Liver (tissue), 9 donors: ENCODE measurements around the gene TMEM178B. TPM values are rescaled to one million over a fixed set of nuclear protein-coding genes. Genes with fewer than 3 reads are reported as not detected.

Experiments
- DNase-seq: peaks from one replicate; pipeline ENCODE4 v3.0.0-alpha.2; 2017; ENCODE audit warnings: low spot score
- H3K27ac ChIP-seq, 2 donors: one replicate each; pipeline ENCODE4 v1.7.0; 2013; ENCODE audit warnings: inconsistent platforms in 2 of 2, low read length in 2 of 2, control low read depth in 1 of 2, low read depth in 1 of 2, mild to moderate bottlenecking in 1 of 2
- H3K27me3 ChIP-seq, 4 donors: one replicate each; pipeline versions ENCODE4 v1.6.1 to v1.7.0; 2013; ENCODE audit warnings: low read length in 3 of 4, inconsistent platforms in 1 of 4, mild to moderate bottlenecking in 1 of 4, moderate library complexity in 1 of 4; ENCODE audit not compliant: control insufficient read depth in 4 of 4, insufficient read depth in 4 of 4
- H3K36me3 ChIP-seq, 4 donors: one replicate each; pipeline versions ENCODE4 v1.6.1 to v1.7.0; 2013; ENCODE audit warnings: low read length in 3 of 4, mild to moderate bottlenecking in 3 of 4, low read depth in 1 of 4, moderate library complexity in 1 of 4; ENCODE audit not compliant: control insufficient read depth in 4 of 4, insufficient read depth in 3 of 4
- H3K4me1 ChIP-seq, 4 donors: one replicate each; pipeline versions ENCODE4 v1.6.1 to v1.7.0; 2013; ENCODE audit warnings: low read length in 3 of 4, mild to moderate bottlenecking in 3 of 4, moderate library complexity in 1 of 4; ENCODE audit not compliant: control insufficient read depth in 4 of 4, insufficient read depth in 4 of 4
- H3K4me3 ChIP-seq, 3 donors: one replicate each; pipeline versions ENCODE4 v1.6.1 to v1.7.0; 2013; ENCODE audit warnings: low read length in 3 of 3, control low read depth in 1 of 3, low read depth in 1 of 3, mild to moderate bottlenecking in 1 of 3
- H3K9ac ChIP-seq, 2 donors: one replicate each; pipeline ENCODE4 v1.7.0; 2013; ENCODE audit warnings: low read length in 2 of 2, mild to moderate bottlenecking in 2 of 2, moderate library complexity in 2 of 2, control low read depth in 1 of 2, low read depth in 1 of 2
- H3K9me3 ChIP-seq, 4 donors: one replicate each; pipeline versions ENCODE4 v1.6.1 to v1.7.0; 2013; ENCODE audit warnings: low read length in 3 of 4; ENCODE audit not compliant: control insufficient read depth in 4 of 4
- FOXA1 ChIP-seq: IDR thresholded peaks from 2 replicates; pipeline ENCODE4 v1.6.1; 2016; ENCODE audit warnings: antibody characterized with exemption
- FOXA2 ChIP-seq: IDR thresholded peaks from 2 replicates; pipeline ENCODE4 v1.6.1; 2016; ENCODE audit warnings: antibody characterized with exemption
- GABPA ChIP-seq, 2 donors: IDR thresholded peaks in 1 of 2; conservative IDR thresholded peaks in 1 of 2; 2 replicates each; pipeline ENCODE4 v1.6.1; 2016; ENCODE audit warnings: antibody characterized with exemption in 2 of 2, mild to moderate bottlenecking in 1 of 2, moderate library complexity in 1 of 2
- HNF4A ChIP-seq, 2 donors: conservative IDR thresholded peaks; 2 replicates each; pipeline ENCODE4 v1.6.1; 2016; ENCODE audit warnings: antibody characterized with exemption in 2 of 2, mild to moderate bottlenecking in 2 of 2
- HNF4G ChIP-seq: IDR thresholded peaks from 2 replicates; pipeline ENCODE4 v1.6.1; 2016; ENCODE audit warnings: antibody characterized with exemption
- JUND ChIP-seq, 2 donors: IDR thresholded peaks; 2 replicates each; pipeline ENCODE4 v1.6.1; 2016; ENCODE audit warnings: antibody characterized with exemption in 2 of 2
- RAD21 ChIP-seq, 2 donors: IDR thresholded peaks; 2 replicates each; pipeline ENCODE4 v1.6.1; 2016; ENCODE audit warnings: antibody characterized with exemption in 2 of 2, mild to moderate bottlenecking in 2 of 2
- SP1 ChIP-seq: IDR thresholded peaks from 2 replicates; pipeline ENCODE4 v1.6.1; 2018; ENCODE audit warnings: antibody characterized with exemption, mild to moderate bottlenecking
- TAF1 ChIP-seq: conservative IDR thresholded peaks from 2 replicates; pipeline ENCODE4 v1.6.1; 2016; ENCODE audit warnings: antibody characterized with exemption, mild to moderate bottlenecking
- WGBS: extraction: QIAGEN DNeasy Blood & Tissue Kit; methylation state at CpG from one replicate; pipeline ENCODE4 v1.1.7; 2013; 5-methylcytosine and 5-hydroxymethylcytosine counted together
- polyA plus RNA-seq, 2 donors: library from polyadenylated mRNA; stranded (reverse) in 1 of 2; unstranded in 1 of 2; fragments of 200-250 nt in 1 of 2; fragments of >200 nt in 1 of 2; fragmentation: Nextera tagmentation in 1 of 2; extraction: Ambion mirVana in 1 of 2; gene quantifications; one replicate each; pipeline versions ENCODE4 v1.2.1 to v1.2.3, GENCODE V29; 2013 to 2015
- total RNA-seq, 2 donors: library from RNA; depleted of rRNA; stranded (reverse); fragments of >200 nt; gene quantifications; one replicate each; pipeline ENCODE4 v1.2.3, GENCODE V29; 2014
- TF ChIP-seq, protein P1 (sequence below): IDR thresholded peaks from 2 replicates; pipeline ENCODE4 v1.6.1; 2016; ENCODE audit warnings: antibody characterized with exemption, mild to moderate bottlenecking
- TF ChIP-seq, protein P2 (sequence below): IDR thresholded peaks from 2 replicates; pipeline ENCODE4 v1.6.1; 2016; ENCODE audit warnings: antibody characterized with exemption
- TF ChIP-seq, protein P3 (sequence below): IDR thresholded peaks from 2 replicates; pipeline ENCODE4 v1.6.1; 2016; ENCODE audit warnings: antibody characterized with exemption
- TF ChIP-seq, protein P4 (sequence below): IDR thresholded peaks from 2 replicates; pipeline ENCODE4 v1.6.1; 2016; ENCODE audit warnings: antibody characterized with exemption
- donor health status: healthy.
- donor health status: healthy.
- donor health status: healthy.
- donor health status: healthy.
- donor health status: healthy.

The TMEM178B gene
- total and polyA plus RNA-seq, 4 donors, result under 0.01 to 0.02 (median under 0.01) TPM; not detected in 1

DNA sequence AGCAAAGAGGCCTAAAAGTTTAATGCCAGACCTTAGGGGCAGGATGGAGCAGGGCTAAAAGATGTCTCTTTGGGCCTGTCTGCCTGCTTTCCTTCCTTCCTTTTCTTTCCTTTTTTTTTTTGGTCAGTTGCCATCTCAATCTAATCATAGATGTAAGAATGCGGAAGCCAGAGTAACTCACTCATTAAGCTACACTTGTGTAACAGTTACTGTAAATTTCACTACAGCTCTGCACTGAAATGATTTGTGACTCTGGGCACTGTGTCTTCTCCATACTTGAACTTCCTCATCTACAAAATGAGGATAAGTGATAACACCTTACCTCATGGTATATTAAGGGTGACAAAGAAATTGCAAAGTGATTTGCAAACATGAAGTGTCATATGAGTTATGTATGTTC, 401.8 kb downstream of the TMEM178B start (continued):
- TF ChIP-seq, protein P1, sequence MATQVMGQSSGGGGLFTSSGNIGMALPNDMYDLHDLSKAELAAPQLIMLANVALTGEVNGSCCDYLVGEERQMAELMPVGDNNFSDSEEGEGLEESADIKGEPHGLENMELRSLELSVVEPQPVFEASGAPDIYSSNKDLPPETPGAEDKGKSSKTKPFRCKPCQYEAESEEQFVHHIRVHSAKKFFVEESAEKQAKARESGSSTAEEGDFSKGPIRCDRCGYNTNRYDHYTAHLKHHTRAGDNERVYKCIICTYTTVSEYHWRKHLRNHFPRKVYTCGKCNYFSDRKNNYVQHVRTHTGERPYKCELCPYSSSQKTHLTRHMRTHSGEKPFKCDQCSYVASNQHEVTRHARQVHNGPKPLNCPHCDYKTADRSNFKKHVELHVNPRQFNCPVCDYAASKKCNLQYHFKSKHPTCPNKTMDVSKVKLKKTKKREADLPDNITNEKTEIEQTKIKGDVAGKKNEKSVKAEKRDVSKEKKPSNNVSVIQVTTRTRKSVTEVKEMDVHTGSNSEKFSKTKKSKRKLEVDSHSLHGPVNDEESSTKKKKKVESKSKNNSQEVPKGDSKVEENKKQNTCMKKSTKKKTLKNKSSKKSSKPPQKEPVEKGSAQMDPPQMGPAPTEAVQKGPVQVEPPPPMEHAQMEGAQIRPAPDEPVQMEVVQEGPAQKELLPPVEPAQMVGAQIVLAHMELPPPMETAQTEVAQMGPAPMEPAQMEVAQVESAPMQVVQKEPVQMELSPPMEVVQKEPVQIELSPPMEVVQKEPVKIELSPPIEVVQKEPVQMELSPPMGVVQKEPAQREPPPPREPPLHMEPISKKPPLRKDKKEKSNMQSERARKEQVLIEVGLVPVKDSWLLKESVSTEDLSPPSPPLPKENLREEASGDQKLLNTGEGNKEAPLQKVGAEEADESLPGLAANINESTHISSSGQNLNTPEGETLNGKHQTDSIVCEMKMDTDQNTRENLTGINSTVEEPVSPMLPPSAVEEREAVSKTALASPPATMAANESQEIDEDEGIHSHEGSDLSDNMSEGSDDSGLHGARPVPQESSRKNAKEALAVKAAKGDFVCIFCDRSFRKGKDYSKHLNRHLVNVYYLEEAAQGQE, result no peak

DNA sequence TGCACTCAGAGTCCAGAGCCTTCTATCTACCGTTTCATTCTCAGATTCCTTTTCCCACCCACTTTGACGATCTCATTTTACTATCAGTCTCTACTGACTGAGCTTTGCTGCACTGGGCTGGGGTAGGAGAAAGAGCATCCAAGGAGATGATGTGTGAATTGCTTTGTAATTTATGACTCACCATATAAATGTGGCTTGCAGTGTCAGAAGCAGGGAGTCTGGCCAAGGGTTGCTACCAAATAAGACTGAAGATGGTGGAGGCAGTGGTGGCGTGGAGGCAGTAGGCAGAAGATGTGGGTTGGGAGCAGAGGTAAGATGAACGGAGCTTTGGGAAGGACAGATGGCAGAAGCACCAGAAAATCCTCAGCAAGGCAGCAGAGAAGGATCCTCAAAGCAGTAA, 404.0 kb downstream of the TMEM178B start:
- no peak overlapping the region for H3K9ac ChIP-seq
- TF ChIP-seq, protein P2, sequence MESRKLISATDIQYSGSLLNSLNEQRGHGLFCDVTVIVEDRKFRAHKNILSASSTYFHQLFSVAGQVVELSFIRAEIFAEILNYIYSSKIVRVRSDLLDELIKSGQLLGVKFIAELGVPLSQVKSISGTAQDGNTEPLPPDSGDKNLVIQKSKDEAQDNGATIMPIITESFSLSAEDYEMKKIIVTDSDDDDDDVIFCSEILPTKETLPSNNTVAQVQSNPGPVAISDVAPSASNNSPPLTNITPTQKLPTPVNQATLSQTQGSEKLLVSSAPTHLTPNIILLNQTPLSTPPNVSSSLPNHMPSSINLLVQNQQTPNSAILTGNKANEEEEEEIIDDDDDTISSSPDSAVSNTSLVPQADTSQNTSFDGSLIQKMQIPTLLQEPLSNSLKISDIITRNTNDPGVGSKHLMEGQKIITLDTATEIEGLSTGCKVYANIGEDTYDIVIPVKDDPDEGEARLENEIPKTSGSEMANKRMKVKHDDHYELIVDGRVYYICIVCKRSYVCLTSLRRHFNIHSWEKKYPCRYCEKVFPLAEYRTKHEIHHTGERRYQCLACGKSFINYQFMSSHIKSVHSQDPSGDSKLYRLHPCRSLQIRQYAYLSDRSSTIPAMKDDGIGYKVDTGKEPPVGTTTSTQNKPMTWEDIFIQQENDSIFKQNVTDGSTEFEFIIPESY, result no peak
- TF ChIP-seq FOXA2 (no peak), TAF1 (no peak), SP1 (no peak), HNF4G (no peak), JUND (IDR thresholded peaks at IDR 0.05) (no peak), HNF4A (conservative IDR thresholded peaks at IDR 0.05) (no peak), RAD21 (IDR thresholded peaks at IDR 0.05) (no peak), FOXA1 (no peak), GABPA (IDR thresholded peaks at IDR 0.05 in 1 of 2, conservative IDR thresholded peaks at IDR 0.05 in 1 of 2) (no peak)
- TF ChIP-seq, protein P1, result no peak
- TF ChIP-seq, protein P3, sequence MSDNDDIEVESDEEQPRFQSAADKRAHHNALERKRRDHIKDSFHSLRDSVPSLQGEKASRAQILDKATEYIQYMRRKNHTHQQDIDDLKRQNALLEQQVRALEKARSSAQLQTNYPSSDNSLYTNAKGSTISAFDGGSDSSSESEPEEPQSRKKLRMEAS, result no peak
- TF ChIP-seq, protein P4, sequence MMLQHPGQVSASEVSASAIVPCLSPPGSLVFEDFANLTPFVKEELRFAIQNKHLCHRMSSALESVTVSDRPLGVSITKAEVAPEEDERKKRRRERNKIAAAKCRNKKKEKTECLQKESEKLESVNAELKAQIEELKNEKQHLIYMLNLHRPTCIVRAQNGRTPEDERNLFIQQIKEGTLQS, result no peak
- no peaks in the 10 kb centered on the region for H3K36me3 ChIP-seq
- H3K27me3 ChIP-seq, result no peaks in the 10 kb centered on the region
- H3K4me1 ChIP-seq, result no peaks in the 10 kb centered on the region
- no peak overlapping the region for H3K4me3 ChIP-seq
- no peaks in the 10 kb centered on the region for H3K9me3 ChIP-seq
- H3K27ac ChIP-seq, result no peak overlapping the region
- DNase-seq, result no peak
- WGBS, result 59% methylated on average over 4 of the region's 4 CpGs
